ENCODE measurements around the gene ETFA. TPM values are rescaled to one million over a fixed set of nuclear protein-coding genes. Genes with fewer than 3 reads are reported as not detected.

The ETFA gene
- total RNA-seq, 1 donor from 2014 or later, result 539 TPM

- no peak for DNase-seq
- no peak for ATAC-seq (ENCODE audit: poor library complexity)
- intact Hi-C loops (cut with DNase I), result no loop called here
Observed at GRCh38 chr15:76341366-76342057, 30.2 kb upstream of the ETFA start.

GRCh38 chr15:76340803-76341365, 29.6 kb upstream of the ETFA start:
- DNase-seq, result no peak
- peak; percentile 28 for ATAC-seq (ENCODE audit: poor library complexity)
- intact Hi-C loops (cut with DNase I), result no loop called here

DNA sequence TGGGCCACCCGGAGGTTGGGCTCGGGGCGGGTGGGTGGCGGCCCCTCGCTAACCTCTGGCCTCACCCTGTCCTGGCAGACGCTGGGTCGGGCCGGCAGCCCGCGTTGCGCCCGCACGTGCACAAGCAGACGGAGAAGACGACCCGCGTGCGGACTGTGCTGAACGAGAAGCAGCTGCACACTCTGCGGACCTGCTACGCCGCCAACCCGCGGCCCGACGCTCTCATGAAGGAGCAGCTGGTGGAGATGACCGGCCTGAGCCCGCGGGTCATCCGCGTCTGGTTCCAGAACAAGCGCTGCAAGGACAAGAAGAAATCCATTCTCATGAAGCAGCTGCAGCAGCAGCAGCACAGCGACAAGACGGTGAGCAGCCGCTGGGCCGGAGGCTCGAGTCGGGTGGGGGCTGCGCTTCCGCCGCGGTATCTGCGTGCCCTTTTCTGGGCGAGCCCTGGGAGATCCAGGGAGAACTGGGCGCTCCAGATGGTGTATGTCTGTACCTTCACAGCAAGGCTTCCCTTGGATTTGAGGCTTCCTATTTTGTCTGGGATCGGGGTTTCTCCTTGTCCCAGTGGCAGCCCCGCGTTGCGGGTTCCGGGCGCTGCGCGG, 29.0 kb upstream of the ETFA start:
- intact Hi-C loops (cut with DNase I), result no loop called here
- ATAC-seq (ENCODE audit: poor library complexity), result peak; percentile 34
- DNase-seq, result peak; percentile 50

DNA sequence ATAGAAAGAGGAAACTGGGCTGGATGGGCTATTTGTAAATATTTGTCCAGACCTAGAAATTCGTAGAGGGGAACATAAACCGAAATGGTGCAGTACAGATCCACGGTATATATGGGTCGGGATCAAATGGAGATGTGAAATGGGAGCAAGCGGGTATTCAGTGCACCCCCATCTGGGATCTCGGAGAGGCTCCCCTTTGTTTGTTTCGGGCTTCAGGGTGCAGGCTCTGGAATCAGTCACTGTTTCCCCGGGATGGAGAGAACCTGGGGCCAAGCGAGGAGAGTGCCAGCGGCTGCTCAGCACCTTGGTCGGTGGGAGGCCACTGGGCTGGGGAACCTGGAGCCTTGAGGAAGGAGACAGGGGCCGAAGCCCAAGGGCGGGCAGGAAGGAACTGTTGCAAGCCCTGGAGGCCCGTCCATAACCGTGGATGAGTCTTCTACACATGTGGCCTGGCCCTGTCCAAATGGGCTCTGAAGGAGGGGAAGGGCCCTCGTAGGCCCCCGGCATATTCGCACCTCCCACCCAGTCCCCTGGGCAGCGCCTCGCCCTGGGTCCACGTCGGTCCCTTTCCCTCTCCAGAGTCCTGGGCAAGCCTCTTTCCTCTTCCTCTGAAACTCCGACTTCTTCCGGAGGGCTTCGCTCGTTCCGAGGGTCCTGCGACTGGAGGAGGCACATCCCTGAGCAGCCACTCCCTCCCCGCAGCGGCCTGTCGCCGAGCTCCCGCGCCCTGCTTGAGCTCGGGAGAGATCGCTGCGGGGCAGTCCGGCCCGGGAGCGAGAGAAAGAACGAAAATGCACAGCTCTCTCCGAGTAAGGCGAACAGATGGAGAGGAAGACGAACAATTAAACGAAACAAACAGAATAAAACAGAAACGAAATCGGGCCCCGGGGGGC, 28.3 kb upstream of the ETFA start:
- intact Hi-C loops (cut with DNase I), result no loop called here
- ATAC-seq (ENCODE audit: poor library complexity) (no peak), DNase-seq (no peak)

DNA sequence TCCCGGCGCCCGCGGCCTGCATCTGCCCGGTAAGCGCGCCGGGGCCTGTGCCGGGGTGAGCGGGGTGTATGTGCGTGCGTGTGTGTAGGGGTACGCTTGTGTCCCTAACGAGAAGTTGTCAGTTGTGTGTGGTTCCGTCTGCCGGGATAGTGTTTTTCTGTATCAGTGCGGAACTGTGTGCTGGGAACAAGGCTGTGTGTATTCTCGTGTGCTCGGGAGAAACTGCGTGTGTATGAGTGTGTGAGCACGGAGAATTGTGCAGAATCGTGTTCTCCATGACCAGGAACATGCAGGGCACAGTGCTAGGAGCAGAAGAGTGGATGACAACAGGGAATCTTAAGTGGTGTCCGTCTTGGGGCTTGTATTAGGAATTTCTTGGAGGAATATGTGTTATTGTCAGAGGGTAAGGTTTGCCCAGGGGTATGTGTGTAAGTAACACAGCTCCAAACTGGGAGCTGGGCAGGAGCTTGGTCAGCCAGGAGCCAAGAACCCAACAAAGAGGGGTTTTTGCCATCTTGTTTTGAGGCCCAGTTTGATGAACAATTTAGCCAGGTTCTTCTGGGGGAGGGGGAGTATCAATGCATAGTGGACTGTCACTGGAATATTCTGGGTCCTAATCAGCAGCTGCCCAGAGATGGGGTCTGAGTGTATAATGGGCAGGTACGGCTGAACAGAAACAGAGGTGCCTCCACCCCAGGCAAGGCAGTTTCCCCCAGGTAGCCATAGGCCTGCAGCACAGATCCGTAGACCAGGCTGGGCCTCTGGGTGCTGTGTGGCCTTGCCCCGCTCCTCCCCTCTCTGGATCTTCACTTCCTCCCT, 27.4 kb upstream of the ETFA start:
- DNase-seq (no peak), ATAC-seq (ENCODE audit: poor library complexity) (no peak)
- intact Hi-C loops (cut with DNase I), result no loop called here

DNA sequence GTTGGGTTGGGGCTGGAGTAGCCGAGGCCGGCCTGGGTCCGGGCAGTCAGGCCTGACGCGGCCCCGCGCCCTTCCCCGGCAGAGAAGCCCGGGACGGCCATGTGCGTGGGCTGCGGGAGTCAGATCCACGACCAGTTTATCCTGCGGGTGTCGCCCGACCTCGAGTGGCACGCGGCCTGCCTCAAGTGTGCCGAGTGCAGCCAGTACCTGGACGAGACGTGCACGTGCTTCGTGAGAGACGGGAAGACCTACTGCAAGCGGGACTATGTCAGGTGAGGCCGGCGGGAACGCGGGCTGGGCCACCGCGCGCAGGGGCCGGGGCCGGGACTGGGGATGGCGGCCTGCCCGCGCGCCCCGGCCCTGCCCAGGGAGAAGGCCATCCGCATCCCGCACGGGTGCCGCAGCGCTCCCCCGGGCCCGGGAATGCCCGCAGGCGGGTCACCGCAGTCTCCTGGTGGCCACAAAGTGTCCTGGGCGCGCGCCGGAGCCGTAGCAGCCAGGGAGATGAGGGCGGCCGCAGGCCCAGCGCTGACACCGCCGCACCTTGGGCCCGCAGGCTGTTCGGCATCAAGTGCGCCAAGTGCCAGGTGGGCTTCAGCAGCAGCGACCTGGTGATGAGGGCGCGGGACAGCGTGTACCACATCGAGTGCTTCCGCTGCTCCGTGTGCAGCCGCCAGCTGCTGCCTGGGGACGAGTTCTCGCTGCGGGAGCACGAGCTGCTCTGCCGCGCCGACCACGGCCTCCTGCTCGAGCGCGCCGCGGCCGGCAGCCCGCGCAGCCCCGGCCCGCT, 26.6 kb upstream of the ETFA start:
- ATAC-seq (ENCODE audit: poor library complexity), result no peak
- intact Hi-C loops (cut with DNase I), result no loop called here
- DNase-seq, result no peak

GRCh38 chr15:76337059-76337695, 25.9 kb upstream of the ETFA start:
- intact Hi-C loops (cut with DNase I), result no loop called here
- no peak for DNase-seq
- ATAC-seq (ENCODE audit: poor library complexity), result no peak

GRCh38 chr15:76336254-76337058, 25.2 kb upstream of the ETFA start, which contains the start of gene ISL2:
ISL2 (plus strand) TSS chr15:76336773; CDS start chr15:76336884, 111 bp downstream.
- DNase-seq (peak; percentile 74), ATAC-seq (ENCODE audit: poor library complexity) (no peak)
- intact Hi-C loops (cut with DNase I), result no loop called here

DNA sequence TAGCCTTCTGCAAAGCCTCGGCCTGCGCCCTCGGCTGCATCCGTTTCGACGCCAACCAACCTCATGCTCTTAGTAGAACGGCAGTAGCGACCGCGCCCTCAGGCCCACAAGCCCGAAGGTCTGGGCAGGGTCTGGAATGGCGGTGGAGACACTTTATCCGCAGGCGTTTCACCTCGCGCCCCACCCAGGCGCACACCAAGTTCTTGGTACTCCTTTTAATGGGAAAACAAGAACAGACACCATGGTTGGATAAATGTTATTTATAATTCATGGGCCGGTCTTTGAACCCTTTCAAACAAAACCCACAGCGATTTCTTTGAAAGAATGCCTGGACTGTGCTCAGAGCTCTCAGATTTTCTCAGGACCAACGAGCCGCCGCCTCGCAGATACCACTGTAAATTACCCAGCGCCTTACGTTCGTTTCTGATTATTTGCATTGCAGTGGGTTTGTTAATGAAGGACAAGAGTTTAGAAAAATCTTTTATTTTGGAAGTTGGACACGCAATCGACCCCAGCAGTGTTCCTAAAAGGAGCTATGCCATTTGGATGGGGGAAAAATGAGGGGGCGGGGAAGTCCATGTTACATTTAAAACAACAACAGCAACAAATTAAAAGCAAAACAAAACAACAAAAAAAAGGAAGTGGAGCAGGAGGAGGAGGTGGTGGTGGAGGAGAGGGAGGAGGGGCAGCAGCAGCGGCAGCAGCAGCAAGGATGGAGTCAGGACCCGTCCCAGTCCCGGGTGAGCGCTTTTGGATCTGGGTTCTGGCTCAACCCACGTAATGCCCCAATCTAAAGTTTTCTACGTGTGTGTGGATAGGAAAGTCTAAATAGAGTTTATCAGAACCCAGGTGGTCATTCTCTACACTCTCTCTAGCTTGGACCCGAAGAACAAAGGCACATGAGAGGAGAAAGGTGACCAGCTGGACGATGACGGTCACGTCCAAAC, 24.3 kb upstream of the ETFA start:
- ATAC-seq (ENCODE audit: poor library complexity), result no peak
- intact Hi-C loops (cut with DNase I), result no loop called here
- no peak for DNase-seq

GRCh38 chr15:76334438-76335306, 23.4 kb upstream of the ETFA start:
- no peak for DNase-seq
- ATAC-seq (ENCODE audit: poor library complexity), result no peak
- intact Hi-C loops (cut with DNase I), result loop anchor here (5.0 kb wide), 1 partner anchor 97 kb away; no protein-coding TSS in a partner anchor

- DNase-seq (no peak), ATAC-seq (ENCODE audit: poor library complexity) (no peak)
- intact Hi-C loops (cut with DNase I), result loop anchor here (5.0 kb wide), 1 partner anchor 97 kb away; no protein-coding TSS in a partner anchor
Observed at GRCh38 chr15:76333720-76334437, 22.6 kb upstream of the ETFA start.

- DNase-seq, result no peak
- intact Hi-C loops (cut with DNase I), result loop anchor here (5.0 kb wide), 1 partner anchor 96 kb away; no protein-coding TSS in a partner anchor
- ATAC-seq (ENCODE audit: poor library complexity), result no peak
Observed at GRCh38 chr15:76333309-76333708, 22.0 kb upstream of the ETFA start.

DNA sequence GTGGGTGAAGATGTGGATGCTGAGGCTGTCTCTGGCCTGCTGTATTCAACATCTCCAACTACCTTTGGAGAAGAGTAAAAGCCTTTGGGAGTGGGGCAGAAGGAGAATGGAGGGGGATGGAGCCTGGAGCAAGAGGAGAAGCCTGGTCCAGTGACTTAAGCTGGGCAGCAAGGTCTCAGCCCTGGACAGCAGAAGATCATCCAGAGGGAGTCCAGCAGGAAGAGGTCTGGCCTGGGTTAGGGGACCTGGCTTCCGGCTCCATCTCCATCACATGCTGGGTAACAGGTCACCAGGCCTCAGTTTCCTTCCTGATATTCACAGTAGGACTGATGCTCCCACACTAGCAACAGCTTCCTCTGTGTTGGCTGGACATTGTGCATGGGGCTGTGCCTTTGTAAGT, 21.5 kb upstream of the ETFA start:
- DNase-seq (no peak), ATAC-seq (ENCODE audit: poor library complexity) (no peak)
- intact Hi-C loops (cut with DNase I), result loop anchor here (5.0 kb wide), 1 partner anchor 95 kb away; no protein-coding TSS in a partner anchor
